Measurements from ENCODE around the gene UPK3A. TPM values are rescaled to one million over a fixed set of nuclear protein-coding genes. Genes with fewer than 3 reads are reported as not detected.

Gene UPK3A
- total RNA-seq, 1 experiment from 2014 or later: 1.0 TPM

DNA sequence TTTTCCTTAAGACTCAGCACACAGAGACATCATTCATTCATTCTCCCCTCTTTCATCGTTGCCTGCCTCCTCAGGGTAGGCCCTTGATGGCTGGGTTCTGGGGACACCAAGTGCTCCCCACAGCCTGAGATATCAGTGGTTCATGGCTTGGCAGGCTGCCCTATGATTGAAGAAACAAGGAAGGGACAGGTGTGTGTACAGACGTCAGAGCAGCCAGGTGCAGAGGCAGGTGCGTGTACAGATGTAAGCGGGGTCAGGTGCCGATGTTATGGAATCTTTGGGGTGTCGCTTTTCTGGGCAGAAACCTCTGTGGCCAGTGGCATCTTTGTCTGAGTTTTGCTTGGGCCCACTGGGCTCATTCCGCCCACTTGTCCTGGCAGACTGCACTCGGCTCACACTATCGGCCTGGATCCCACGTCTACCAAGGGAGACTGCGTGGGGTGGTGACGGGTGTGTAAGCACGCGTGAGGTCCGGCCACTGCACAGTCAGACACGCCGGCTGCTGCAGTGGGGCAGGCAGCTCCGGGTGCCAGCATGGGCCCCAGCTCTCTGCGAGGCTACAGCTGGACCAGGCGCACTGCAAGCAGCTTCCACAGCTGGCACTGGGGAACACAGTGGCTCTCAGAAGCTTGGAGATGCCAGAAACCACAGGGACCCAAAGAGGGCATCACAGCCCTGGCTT is 23.2 kb upstream of the UPK3A start:
- Histone ChIP-seq H3K4me1 (replicated peaks; ENCODE audit: insufficient read depth) (peaks cover 9% of the 10 kb centered on the region; the same call in 1 of the 2 replicates), H3F3A (ENCODE audit: insufficient read depth, low read depth) (0 out of 2 replicates have a peak, but pooled peaks cover 6% of the 10 kb centered on the region), H3K36me3 (ENCODE audit: low read depth) (no peaks in the 10 kb centered on the region), H2AFZ (no peak overlapping the region), H3K9me2 (ENCODE audit: insufficient read depth) (no peaks in the 10 kb centered on the region), H3K27me3 (ENCODE audit: insufficient read depth, low read depth) (no peaks in the 10 kb centered on the region), H3K4me3 (no peak overlapping the region), H3K4me2 (no peak overlapping the region), H4K20me1 (ENCODE audit: insufficient read depth) (no peaks in the 10 kb centered on the region), H3K79me2 (ENCODE audit: low read depth) (no peaks in the 10 kb centered on the region), H3K27ac (no peak overlapping the region), H3K9me3 (ENCODE audit: insufficient read depth, low read depth) (no peaks in the 10 kb centered on the region)
- BruUV-seq (replicated peaks): no TSS peak
- ChIA-PET CTCF (no interaction called here), POLR2A (ENCODE audit: unreplicated experiment) (no interaction called here)
- TF ChIP-seq CTCF (conservative IDR thresholded peaks at IDR 0.05): no peak
- TF ChIP-seq EZH2 (IDR thresholded peaks at IDR 0.05; ENCODE audit: low read depth): no peak
- no peak for DNase-seq
- intact Hi-C loops (cut with micrococcal nuclease; ENCODE audit: unreplicated experiment): loop anchor here (10.0 kb wide), 1 partner anchor 567 kb away; no protein-coding TSS in a partner anchor

DNA sequence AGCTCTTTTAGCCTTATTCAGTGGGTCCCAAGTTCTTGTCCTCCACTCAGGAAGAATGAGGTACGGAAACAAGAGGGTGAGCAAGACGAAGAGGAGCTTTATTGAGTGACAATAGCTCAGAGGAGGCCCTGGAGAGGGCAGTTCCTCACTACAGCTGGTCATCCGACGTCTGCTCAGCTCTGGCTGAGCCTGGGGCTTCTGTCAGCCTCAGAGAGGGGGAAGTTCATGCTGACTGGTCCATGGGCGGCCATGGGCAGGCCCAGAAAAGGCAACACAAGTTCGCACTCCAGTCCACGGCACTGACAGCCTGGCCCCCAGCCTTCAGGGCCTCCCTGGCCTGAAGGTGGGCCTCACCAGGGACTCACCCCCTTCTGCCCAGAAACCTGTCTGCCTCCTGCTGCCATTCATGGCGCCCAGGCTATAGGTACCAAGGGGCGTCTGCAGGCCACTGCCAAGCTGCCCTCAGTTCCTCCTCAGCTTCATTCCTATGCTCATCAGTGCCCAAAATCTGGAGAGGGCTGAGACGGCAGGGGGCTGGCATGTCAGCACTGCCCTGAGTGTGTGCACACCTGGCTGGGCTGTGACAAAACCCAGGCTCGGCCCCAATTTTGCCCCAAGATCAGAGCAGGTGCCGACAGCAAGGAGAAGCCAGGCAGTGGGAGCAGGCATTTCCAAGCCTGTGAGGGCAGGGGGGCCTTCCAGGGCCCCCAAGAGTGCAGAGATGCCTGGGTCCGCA is 22.4 kb upstream of the UPK3A start:
- no peaks in the 10 kb centered on the region for H3K9me3 ChIP-seq (ENCODE audit: insufficient read depth, low read depth)
- H3K4me2 ChIP-seq: no peak overlapping the region
- H3K79me2 ChIP-seq (ENCODE audit: low read depth): no peaks in the 10 kb centered on the region
- peaks cover 9% of the 10 kb centered on the region; the same call in 1 of the 2 replicates for H3K4me1 ChIP-seq (replicated peaks; ENCODE audit: insufficient read depth)
- ChIA-PET CTCF (no interaction called here), POLR2A (ENCODE audit: unreplicated experiment) (no interaction called here)
- H2AFZ ChIP-seq: no peak overlapping the region
- peaks cover 6% of the 10 kb centered on the region; the same call in 1 of the 2 replicates for H3F3A ChIP-seq (ENCODE audit: insufficient read depth, low read depth)
- intact Hi-C loops (cut with micrococcal nuclease; ENCODE audit: unreplicated experiment): loop anchor here (10.0 kb wide), 1 partner anchor 568 kb away; no protein-coding TSS in a partner anchor
- DNase-seq: no peak
- no peaks in the 10 kb centered on the region for H4K20me1 ChIP-seq (ENCODE audit: insufficient read depth)
- H3K9me2 ChIP-seq (ENCODE audit: insufficient read depth): no peaks in the 10 kb centered on the region
- TF ChIP-seq EZH2 (IDR thresholded peaks at IDR 0.05; ENCODE audit: low read depth): no peak
- no peak for TF ChIP-seq CTCF (conservative IDR thresholded peaks at IDR 0.05)
- no peak overlapping the region for H3K27ac ChIP-seq
- no TSS peak for BruUV-seq (replicated peaks)
- H3K27me3 ChIP-seq (ENCODE audit: insufficient read depth, low read depth): no peaks in the 10 kb centered on the region
- H3K4me3 ChIP-seq: no peak overlapping the region
- H3K36me3 ChIP-seq (ENCODE audit: low read depth): no peaks in the 10 kb centered on the region

DNA sequence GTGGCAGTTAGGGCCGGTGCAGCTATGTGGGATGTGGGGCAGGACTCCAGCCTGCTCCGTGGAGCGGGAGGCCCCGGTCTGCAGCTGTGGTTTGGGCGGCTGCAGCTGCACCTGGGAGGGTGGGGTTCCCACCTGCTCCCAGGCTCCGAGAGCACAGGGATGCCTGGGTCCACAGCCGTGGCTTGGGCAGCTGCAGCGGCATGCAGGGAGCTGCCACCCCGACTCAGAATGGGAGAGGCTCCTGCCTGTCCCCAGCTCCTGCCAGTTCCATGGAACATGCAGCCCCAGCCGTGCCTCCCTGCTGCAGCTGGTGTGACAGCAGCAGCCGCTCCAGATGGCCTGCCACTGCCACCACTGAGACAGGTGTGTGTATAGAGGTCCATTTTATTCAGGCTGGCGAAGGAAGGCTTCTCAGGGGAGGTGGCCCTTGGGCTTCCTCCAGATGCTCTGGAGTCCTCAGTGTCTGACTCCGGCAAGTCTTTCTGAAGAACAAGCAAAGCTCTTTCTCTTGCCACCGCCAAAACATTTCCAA is 21.8 kb upstream of the UPK3A start:
- Histone ChIP-seq H3K27me3 (ENCODE audit: insufficient read depth, low read depth) (no peaks in the 10 kb centered on the region), H3K4me2 (0 out of 2 replicates have a peak overlapping the region, but pooled peaks have one; percentile 32)
- CTCF ChIA-PET: no interaction called here

More for the DNA sequence above, 21.8 kb upstream of the UPK3A start:
- Histone ChIP-seq H3K4me1 (replicated peaks; ENCODE audit: insufficient read depth) (peaks cover 9% of the 10 kb centered on the region; the same call in 1 of the 2 replicates), H3K4me3 (no peak overlapping the region), H4K20me1 (ENCODE audit: insufficient read depth) (no peaks in the 10 kb centered on the region), H2AFZ (no peak overlapping the region), H3K9me3 (ENCODE audit: insufficient read depth, low read depth) (no peaks in the 10 kb centered on the region), H3F3A (ENCODE audit: insufficient read depth, low read depth) (peaks cover 6% of the 10 kb centered on the region; the same call in 1 of the 2 replicates), H3K27ac (no peak overlapping the region), H3K79me2 (ENCODE audit: low read depth) (no peaks in the 10 kb centered on the region), H3K36me3 (ENCODE audit: low read depth) (no peaks in the 10 kb centered on the region), H3K9me2 (ENCODE audit: insufficient read depth) (no peaks in the 10 kb centered on the region)
- TF ChIP-seq CTCF (conservative IDR thresholded peaks at IDR 0.05): no peak
- no peak for TF ChIP-seq EZH2 (IDR thresholded peaks at IDR 0.05; ENCODE audit: low read depth)
- intact Hi-C loops (cut with micrococcal nuclease; ENCODE audit: unreplicated experiment): loop anchor here (10.0 kb wide), 1 partner anchor 568 kb away; no protein-coding TSS in a partner anchor
- DNase-seq: no peak
- POLR2A ChIA-PET (ENCODE audit: unreplicated experiment): no interaction called here
- BruUV-seq (replicated peaks): no TSS peak
